ENCODE results near the gene ZNF546.

DNA sequence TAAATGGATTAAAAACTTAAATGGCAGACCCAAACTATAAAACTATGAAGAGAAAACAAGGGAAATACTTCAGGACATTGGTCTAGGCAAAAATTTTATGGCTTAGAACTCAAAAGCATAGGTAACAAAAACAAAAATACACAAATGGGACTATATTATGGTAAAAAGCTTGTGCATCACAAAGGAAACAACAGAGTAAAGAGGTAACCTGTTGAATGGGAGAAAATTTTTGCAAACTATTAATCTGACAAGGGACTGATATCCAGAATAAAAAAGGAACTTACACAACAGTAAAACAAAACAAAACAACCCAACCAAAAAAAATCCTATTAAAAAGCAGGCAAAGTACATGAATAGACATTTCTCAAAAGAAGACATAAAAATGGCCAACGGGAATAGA, 9.3 kb upstream of the ZNF546 start:
- TF ChIP-seq, protein P1, sequence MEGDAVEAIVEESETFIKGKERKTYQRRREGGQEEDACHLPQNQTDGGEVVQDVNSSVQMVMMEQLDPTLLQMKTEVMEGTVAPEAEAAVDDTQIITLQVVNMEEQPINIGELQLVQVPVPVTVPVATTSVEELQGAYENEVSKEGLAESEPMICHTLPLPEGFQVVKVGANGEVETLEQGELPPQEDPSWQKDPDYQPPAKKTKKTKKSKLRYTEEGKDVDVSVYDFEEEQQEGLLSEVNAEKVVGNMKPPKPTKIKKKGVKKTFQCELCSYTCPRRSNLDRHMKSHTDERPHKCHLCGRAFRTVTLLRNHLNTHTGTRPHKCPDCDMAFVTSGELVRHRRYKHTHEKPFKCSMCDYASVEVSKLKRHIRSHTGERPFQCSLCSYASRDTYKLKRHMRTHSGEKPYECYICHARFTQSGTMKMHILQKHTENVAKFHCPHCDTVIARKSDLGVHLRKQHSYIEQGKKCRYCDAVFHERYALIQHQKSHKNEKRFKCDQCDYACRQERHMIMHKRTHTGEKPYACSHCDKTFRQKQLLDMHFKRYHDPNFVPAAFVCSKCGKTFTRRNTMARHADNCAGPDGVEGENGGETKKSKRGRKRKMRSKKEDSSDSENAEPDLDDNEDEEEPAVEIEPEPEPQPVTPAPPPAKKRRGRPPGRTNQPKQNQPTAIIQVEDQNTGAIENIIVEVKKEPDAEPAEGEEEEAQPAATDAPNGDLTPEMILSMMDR (IDR thresholded peaks at IDR 0.05; ENCODE audit: insufficient read depth, low read length, poor library complexity, severe bottlenecking): no peak
- TF ChIP-seq EZH2phosphoT487 (conservative IDR thresholded peaks at IDR 0.05; ENCODE audit: low read length): no peak

Data from SU-DHL-6 (cell line).